Ishikawa (cell line): ENCODE measurements around the gene PCCB.

ENCODE experiments used
- CREB1 ChIP-seq: IDR thresholded peaks from 2 replicates; pipeline ENCODE4 v1.6.1; 2012; ENCODE audit warnings: low read depth
- EP300 ChIP-seq: IDR thresholded peaks from 2 replicates; pipeline ENCODE4 v1.6.1; 2012; ENCODE audit warnings: borderline replicate concordance
- ZBTB7A ChIP-seq: IDR thresholded peaks from 2 replicates; pipeline ENCODE4 v1.6.1; 2012; ENCODE audit warnings: low read depth
- TF ChIP-seq, protein P1 (sequence below): IDR thresholded peaks from 2 replicates; pipeline ENCODE4 v1.6.1; 2012

DNA sequence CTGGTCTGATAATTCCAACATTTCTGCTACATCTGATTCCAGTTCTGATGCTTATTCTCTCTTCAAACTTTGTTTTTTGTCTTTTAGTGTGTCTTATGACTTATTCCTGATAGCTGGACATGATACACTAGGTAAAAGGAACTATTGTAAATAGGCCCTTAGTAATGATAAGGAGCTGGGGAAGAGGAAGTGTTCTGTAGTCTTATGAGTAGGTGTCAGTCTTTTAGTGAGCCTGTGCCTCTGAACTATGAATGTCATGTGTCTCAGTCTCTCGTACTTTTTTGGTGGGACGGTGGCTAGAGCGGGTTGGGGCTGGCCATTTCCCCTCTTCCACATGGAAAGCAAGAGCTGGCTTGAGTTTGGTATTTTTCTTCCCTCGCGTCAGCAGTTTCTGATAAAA lies 41.2 kb downstream of the PCCB start:
- TF ChIP-seq EP300 (no peak), CREB1 (no peak), ZBTB7A (no peak)
- TF ChIP-seq, protein P1, sequence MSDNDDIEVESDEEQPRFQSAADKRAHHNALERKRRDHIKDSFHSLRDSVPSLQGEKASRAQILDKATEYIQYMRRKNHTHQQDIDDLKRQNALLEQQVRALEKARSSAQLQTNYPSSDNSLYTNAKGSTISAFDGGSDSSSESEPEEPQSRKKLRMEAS: no peak
